ENCODE results near the gene ZHX3. TPM values are rescaled to one million over a fixed set of nuclear protein-coding genes. Genes with fewer than 3 reads are reported as not detected.

ZHX3 gene
- total RNA-seq, 1 experiment from 2014 or later, result 24.6 TPM

DNA sequence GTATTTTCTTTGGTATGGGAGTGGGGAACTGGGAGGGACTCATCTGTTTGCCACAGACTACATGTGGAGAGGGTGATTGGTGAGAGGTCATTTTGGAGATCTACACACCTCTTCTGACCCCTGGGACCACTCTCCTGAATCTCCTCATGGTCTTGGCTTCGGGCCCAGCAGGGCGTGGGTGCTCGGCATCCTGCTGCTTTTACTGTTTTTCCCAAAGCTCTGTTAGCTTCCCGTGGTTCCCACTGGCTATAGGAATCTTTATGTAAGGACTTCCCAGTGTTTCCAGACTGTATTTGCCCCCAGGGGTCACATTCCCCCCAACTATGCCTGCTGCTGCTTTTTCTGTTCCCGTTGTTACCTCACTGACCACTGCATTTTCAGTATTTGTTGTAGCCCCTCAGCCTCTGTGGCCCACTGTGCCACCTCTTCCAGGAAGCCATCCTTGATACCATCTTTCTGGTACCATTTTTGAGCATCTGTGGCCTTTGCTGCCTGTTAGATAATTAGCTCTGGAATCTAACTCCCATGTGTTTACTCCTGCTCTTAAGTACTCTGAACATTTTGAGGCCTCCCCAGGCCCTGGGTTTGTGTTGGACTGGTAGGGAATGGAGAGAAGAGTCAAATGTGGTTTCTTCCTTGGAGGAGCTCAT is 165.3 kb downstream of the ZHX3 start:
- H3K4me1 Mint-ChIP-seq (ENCODE audit: low read depth, unreplicated experiment), result peaks cover 21% of the 10 kb centered on the region
- peaks cover 9% of the 10 kb centered on the region for H3K36me3 Mint-ChIP-seq (ENCODE audit: insufficient read depth, unreplicated experiment)
- no peaks in the 10 kb centered on the region for H3K36me3 ChIP-seq (ENCODE audit: control insufficient read depth, insufficient read depth, low read length)
- no peak overlapping the region for H3K4me3 Mint-ChIP-seq (ENCODE audit: unreplicated experiment)
- DNase-seq, result no peak
- no peaks in the 10 kb centered on the region for H3K27me3 Mint-ChIP-seq (ENCODE audit: insufficient read depth, unreplicated experiment)
- CTCF ChIA-PET, result interaction anchor here (1.4 to 1.6 kb wide), 2 partner anchors 17 to 21 kb away, joined by 5 to 6 read pairs; no protein-coding TSS in a partner anchor
- H3K4me1 ChIP-seq, result no peaks in the 10 kb centered on the region; the same call in 1 of the 2 replicates
- H3K9me3 ChIP-seq, result no peaks in the 10 kb centered on the region
- H3K9me3 Mint-ChIP-seq (ENCODE audit: unreplicated experiment), result no peaks in the 10 kb centered on the region
- no peak overlapping the region for H3K4me3 ChIP-seq (ENCODE audit: low read depth, low read length)
- POLR2A ChIA-PET, result no interaction called here
- BruUV-seq (replicated peaks), result no TSS peak
- TF ChIP-seq, protein P1, sequence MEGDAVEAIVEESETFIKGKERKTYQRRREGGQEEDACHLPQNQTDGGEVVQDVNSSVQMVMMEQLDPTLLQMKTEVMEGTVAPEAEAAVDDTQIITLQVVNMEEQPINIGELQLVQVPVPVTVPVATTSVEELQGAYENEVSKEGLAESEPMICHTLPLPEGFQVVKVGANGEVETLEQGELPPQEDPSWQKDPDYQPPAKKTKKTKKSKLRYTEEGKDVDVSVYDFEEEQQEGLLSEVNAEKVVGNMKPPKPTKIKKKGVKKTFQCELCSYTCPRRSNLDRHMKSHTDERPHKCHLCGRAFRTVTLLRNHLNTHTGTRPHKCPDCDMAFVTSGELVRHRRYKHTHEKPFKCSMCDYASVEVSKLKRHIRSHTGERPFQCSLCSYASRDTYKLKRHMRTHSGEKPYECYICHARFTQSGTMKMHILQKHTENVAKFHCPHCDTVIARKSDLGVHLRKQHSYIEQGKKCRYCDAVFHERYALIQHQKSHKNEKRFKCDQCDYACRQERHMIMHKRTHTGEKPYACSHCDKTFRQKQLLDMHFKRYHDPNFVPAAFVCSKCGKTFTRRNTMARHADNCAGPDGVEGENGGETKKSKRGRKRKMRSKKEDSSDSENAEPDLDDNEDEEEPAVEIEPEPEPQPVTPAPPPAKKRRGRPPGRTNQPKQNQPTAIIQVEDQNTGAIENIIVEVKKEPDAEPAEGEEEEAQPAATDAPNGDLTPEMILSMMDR (IDR thresholded peaks at IDR 0.05; ENCODE audit: insufficient read depth in 1 of 2, low read depth in 1 of 2, low read length in 1 of 2, severe bottlenecking in 1 of 2, unreplicated experiment in 1 of 2), result no peak
- intact Hi-C loops (cut with micrococcal nuclease; ENCODE audit: unreplicated experiment), result no loop called here
- peak overlapping the region; percentile 1 for H3K27ac Mint-ChIP-seq (ENCODE audit: unreplicated experiment)
- no peaks in the 10 kb centered on the region for H3K27me3 ChIP-seq (replicated peaks; ENCODE audit: control insufficient read depth, insufficient read depth, low read length)

DNA sequence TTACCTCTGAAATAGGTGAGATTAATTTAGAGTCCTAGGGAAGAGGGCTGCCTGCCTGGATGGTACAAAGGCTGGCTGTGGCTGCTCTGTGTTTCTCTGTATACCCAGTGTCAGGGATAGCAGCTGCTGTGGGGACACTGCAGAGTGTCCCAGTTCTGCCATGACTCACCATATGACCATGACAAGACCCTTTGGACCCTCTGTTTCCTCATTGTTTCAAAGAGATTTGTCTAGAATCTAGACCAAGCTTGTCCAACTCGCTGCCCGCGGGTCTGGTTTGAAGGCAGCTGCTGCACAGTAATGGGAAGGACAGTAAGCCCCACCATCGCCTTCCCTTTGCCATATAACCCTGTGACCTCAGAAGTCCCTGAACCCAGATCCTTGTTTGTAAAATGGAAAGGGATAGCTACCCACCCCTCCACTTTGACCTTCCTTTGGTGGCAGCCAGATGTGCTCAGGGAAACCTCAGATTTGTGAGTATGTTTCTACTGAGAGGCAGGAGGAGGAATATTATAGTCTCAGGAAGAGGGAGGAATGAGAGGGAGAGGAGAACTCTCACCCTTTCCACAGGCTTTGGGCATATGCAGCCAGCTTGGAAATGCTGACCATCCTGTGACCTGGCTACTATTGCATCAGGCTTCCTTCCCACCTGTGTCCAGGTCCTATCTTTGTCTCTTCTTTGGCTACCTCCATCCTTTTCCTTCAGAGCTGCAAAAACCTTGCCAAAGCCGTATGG is 166.2 kb downstream of the ZHX3 start:
- no peaks in the 10 kb centered on the region; the same call in 1 of the 2 replicates for H3K4me1 ChIP-seq
- H3K36me3 ChIP-seq (ENCODE audit: control insufficient read depth, insufficient read depth, low read length), result no peaks in the 10 kb centered on the region
- H3K27me3 Mint-ChIP-seq (ENCODE audit: insufficient read depth, unreplicated experiment), result no peaks in the 10 kb centered on the region
- intact Hi-C loops (cut with micrococcal nuclease; ENCODE audit: unreplicated experiment), result no loop called here
- no peak overlapping the region for H3K4me3 Mint-ChIP-seq (ENCODE audit: unreplicated experiment)
- TF ChIP-seq, protein P1 (IDR thresholded peaks at IDR 0.05; ENCODE audit: insufficient read depth in 1 of 2, low read depth in 1 of 2, low read length in 1 of 2, severe bottlenecking in 1 of 2, unreplicated experiment in 1 of 2), result no peak
- no peak for DNase-seq
- no peak overlapping the region for H3K27ac Mint-ChIP-seq (ENCODE audit: unreplicated experiment)
- POLR2A ChIA-PET, result no interaction called here
- H3K27me3 ChIP-seq (replicated peaks; ENCODE audit: control insufficient read depth, insufficient read depth, low read length), result no peaks in the 10 kb centered on the region
- peaks cover 4% of the 10 kb centered on the region for H3K36me3 Mint-ChIP-seq (ENCODE audit: insufficient read depth, unreplicated experiment)
- CTCF ChIA-PET, result interaction anchor here (1.6 kb wide), 1 partner anchor 16 kb away, joined by 6 read pairs; no protein-coding TSS in a partner anchor
- H3K4me3 ChIP-seq (ENCODE audit: low read depth, low read length), result no peak overlapping the region
- BruUV-seq (replicated peaks), result no TSS peak
- H3K9me3 ChIP-seq, result no peaks in the 10 kb centered on the region
- H3K9me3 Mint-ChIP-seq (ENCODE audit: unreplicated experiment), result no peaks in the 10 kb centered on the region
- peaks cover 15% of the 10 kb centered on the region for H3K4me1 Mint-ChIP-seq (ENCODE audit: low read depth, unreplicated experiment)

GRCh38 chr20:41150664-41151063 is 166.9 kb downstream of the ZHX3 start:
- H3K9me3 ChIP-seq, result no peaks in the 10 kb centered on the region
- no peaks in the 10 kb centered on the region for H3K9me3 Mint-ChIP-seq (ENCODE audit: unreplicated experiment)
- no peak for DNase-seq
- no peak overlapping the region for H3K4me3 ChIP-seq (ENCODE audit: low read depth, low read length)
- no peaks in the 10 kb centered on the region for H3K36me3 ChIP-seq (ENCODE audit: control insufficient read depth, insufficient read depth, low read length)
- H3K27ac Mint-ChIP-seq (ENCODE audit: unreplicated experiment), result no peak overlapping the region
- H3K4me1 ChIP-seq, result no peaks in the 10 kb centered on the region; the same call in 1 of the 2 replicates
- BruUV-seq (replicated peaks), result no TSS peak
- intact Hi-C loops (cut with micrococcal nuclease; ENCODE audit: unreplicated experiment), result no loop called here
- H3K27me3 Mint-ChIP-seq (ENCODE audit: insufficient read depth, unreplicated experiment), result no peaks in the 10 kb centered on the region
- peaks cover 15% of the 10 kb centered on the region for H3K4me1 Mint-ChIP-seq (ENCODE audit: low read depth, unreplicated experiment)
- H3K4me3 Mint-ChIP-seq (ENCODE audit: unreplicated experiment), result no peak overlapping the region
- ChIA-PET CTCF (no interaction called here), POLR2A (no interaction called here)
- TF ChIP-seq, protein P1 (IDR thresholded peaks at IDR 0.05; ENCODE audit: insufficient read depth in 1 of 2, low read depth in 1 of 2, low read length in 1 of 2, severe bottlenecking in 1 of 2, unreplicated experiment in 1 of 2), result no peak
- peaks cover 4% of the 10 kb centered on the region for H3K36me3 Mint-ChIP-seq (ENCODE audit: insufficient read depth, unreplicated experiment)
- H3K27me3 ChIP-seq (replicated peaks; ENCODE audit: control insufficient read depth, insufficient read depth, low read length), result no peaks in the 10 kb centered on the region
